Measurements from ENCODE around the gene TCF7L2.

TCF7L2 gene

DNA sequence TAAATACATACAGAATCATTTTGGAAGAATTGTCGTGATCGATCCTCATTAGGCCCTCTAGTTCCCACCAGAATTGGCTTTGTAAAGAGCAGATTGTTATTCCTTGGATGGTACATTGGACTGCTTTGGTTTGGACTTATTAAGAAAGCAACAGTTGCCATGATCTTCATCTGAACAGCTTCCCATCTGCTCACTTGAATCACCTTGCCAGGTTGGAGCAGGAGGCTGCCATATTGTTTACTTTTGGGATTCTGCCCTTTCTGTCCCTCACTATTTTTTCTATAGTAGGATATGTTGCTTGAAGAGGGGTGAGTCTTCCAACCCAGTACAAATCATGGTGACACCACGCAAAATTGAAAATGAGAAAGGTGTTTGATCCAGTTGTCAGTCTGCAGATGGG lies 199.6 kb downstream of the TCF7L2 start:
- no peak for DNase-seq (ENCODE audit: low read depth)

DNA sequence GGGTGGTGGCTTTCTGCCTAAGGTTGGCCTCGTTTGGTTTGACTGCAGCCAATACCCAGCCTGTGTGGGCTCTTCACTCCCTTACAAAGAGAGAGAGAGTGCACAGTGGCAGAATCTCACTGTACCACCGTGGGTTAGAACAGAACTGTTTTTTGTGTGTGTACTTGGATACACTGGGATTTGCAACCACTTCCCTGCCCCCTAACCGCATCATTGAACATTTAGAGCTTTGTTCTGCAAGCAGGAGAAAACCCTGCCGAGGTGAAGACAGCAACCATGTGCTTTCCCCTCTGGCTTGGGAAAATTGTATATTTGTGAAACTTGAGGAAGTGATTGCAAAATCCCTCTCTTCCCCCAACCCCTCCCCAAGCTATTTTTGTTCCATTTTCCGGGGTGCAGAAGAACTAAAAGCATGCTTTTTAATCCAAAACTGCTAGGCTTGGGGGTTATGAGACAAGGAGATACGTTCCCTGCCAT lies 201.2 kb downstream of the TCF7L2 start:
- DNase-seq (ENCODE audit: low read depth): no peak

DNA sequence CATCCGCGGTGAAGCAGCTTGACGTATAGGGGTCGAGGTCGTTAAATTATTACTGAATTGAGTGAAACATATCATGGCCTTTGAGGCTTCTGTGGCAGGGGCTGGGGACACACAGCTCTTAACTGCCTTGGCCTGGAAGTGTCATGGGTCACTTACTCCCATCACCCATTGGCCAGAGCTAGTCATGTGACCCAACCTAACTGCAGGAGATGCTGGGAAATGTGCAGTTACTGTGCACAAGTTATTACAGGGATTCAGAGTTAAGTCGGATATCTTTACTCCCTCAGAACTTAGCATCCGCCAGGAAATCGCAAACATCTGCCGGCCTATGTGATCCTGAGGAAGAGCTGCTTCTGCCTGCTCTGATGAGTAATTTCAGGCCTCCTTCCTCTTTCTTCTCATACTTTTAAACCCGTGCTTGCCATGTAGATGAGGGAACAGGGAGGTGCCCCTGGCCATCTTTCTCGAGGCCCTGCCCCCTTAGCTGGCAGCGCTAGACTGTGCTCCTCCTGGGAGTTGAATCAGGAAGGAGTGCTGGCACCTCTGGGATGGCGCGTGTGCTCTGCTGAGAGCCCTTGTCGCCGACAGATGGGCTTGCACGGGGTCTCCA lies 203.6 kb downstream of the TCF7L2 start:
- DNase-seq (ENCODE audit: low read depth): no peak

DNA sequence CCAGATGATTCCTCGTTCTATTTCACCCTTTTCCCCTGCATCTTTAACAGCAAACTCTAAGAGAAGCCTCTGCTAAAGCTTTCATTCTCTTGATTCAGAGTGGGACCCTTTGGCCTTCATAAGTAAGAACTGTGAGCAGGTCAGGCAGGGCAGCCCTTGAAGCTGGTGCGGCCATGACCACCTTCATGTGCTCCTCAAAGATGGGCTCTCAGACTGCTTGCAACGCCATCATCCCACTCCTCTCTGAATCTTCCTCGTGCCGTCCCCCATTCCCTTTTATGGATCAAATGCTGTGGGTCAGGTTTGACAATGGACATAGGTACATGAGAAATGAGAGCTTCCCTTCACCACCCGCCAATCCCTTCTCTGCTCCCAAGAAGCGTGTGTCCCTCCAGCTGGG lies 207.4 kb downstream of the TCF7L2 start:
- no peak for DNase-seq (ENCODE audit: low read depth)

DNA sequence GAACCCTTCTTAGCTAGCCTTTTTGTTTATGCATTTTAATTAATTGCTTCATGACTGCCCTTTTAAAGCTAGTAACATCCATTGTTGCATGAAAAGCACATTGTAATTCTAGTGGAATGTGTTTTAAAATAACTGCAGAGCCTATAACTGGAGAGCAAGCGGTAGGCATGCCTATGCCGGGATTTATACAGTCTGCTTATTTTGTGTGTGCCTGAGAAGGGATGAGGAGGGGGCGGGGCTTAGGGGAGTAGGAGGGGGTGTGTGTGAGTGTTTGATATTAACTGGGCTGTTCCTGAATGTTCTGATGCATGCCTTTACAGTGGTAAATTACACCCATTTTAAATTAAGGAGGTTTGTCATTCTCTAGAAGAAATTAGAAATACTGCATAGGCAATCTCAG lies 208.1 kb downstream of the TCF7L2 start:
- no peak for DNase-seq (ENCODE audit: low read depth)

DNA sequence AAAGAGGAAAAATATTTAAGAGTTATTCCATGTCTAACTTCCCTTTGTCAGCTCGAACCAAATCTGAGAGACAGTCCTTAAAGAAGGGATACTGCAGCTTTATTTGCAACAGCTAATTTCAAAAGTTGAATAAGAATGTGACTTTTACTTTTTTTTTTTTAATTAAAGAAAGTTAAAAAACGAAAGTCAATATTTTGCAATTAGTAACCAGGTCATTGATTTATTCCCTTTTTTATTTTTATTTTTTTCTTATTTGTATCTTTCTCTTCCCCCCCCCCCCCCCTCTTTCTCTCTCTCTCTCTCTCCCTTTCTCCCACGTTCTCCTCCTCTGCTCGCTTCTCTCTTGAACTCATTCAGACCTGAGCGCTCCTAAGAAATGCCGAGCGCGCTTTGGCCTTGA lies 209.5 kb downstream of the TCF7L2 start:
- DNase-seq (ENCODE audit: low read depth): no peak

DNA sequence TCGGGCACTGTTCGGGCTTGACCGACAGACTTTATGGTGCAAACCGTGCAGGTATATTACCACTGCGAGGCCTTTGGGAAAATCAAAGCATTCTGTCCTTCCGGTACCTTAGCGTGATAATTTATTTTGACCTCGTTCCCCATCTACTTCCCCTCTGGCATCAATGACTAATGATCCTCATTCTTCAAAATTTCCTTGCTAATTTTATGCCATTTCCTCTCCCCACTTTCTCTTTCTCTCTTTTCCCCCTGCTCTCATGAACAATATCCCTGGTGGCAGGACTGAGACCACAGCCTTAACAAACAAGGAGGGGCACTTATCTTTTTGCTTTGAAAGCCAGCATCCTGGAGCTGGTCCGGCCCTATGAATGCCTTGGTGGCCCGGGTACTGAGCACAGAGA lies 210.6 kb downstream of the TCF7L2 start:
- DNase-seq (ENCODE audit: low read depth): no peak

DNA sequence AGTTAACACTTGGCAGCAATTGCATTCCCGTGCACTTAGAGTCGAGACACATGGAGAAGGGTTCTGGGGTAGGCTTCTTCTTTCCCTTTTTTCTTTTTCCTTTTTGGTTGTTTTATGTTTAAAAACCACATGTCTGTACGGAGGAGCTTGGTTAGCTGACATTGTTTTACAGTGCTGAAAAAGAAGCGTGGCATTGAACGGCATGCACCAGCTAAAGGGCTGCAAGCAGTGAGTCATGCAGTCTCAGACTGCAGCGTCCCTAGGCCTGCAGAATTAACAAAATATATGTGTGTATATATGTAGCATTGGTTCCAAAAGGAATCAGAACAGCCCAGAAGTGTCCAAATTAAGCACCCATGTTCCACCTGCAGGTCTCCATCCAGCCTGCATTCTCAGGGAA lies 211.0 kb downstream of the TCF7L2 start:
- DNase-seq (ENCODE audit: low read depth): no peak

DNA sequence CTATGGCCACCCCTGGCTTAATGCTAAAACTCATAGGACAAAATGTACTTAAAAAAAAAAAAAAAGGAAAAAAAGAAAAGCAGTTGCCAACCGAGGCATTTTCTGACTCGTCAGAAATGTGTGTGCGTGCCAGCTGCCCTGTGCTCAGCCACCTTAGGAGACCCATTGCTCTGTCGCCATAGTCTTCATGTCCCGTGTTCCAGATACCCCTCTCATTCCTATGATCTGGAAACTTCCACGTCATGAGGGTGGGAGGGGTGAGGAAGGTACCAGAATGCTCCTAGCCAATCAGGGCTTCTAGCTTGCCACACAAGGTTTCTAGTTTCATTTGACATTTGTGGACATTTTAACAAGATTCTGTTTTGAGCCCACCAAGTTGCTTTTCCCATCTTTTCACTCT lies 212.9 kb downstream of the TCF7L2 start:
- DNase-seq (ENCODE audit: low read depth): no peak

DNA sequence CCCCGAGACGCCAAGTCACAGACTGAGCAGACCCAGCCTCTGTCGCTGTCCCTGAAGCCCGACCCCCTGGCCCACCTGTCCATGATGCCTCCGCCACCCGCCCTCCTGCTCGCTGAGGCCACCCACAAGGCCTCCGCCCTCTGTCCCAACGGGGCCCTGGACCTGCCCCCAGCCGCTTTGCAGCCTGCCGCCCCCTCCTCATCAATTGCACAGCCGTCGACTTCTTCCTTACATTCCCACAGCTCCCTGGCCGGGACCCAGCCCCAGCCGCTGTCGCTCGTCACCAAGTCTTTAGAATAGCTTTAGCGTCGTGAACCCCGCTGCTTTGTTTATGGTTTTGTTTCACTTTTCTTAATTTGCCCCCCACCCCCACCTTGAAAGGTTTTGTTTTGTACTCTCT lies 215.6 kb downstream of the TCF7L2 start:
- no peak for DNase-seq (ENCODE audit: low read depth)

DNA sequence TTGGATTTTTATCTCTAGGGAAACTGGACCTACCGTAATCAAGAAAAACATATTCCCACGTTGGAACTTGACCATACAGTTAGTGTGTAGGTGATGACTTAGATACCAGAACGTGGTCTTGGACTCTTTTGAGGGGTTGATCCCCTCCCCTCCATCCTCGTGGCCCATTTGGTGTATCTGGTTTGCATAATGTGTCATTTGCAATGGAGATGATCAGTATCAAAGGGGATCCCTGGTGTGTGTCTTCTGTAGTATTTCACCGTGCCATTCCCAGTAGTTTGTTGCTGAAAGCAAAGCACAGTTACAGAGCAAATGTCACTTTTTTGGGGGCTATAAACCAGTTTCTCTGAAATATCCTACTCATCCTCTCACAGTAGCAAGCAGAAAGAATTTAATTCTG lies 217.7 kb downstream of the TCF7L2 start:
- DNase-seq (ENCODE audit: low read depth): no peak

DNA sequence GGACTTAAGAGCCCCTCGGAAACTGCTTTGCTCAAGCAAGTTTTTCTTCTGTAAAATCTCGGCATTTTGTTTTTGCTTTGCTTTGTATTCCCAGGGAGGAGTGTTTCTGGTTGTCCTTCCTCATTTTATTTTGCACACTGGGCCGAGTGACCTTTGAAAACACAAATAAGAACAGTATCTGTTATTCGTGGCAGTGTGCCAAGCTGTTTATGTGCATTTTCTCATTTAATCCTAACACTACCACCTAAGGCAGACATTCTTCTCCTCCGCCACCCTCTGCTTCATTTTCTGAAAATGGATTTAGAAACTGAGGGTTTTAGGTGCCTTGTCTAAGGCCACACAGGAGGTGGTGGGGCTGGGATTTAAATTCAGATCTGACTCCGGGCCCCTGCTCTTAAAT lies 218.5 kb downstream of the TCF7L2 start:
- DNase-seq (ENCODE audit: low read depth): no peak

DNA sequence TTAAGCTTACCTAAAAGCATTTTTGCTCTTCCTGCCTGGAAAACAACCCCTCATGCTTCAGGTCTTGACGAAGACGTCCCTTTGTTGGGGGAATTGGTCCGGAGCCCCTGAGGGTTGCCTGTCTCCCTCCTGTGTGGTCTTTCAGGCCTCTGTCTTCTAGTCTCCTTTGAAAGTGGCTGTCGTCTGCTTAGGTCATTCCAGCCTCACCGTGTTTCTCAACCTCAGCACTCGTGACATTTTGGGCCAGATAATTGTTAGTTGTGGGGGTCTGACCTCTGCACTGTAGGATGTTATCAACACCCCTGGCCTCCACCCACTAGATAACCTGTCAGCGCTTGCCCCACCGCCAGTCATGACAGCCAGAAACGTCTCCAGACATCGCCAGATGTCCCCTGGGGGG lies 219.1 kb downstream of the TCF7L2 start:
- no peak for DNase-seq (ENCODE audit: low read depth)

DNA sequence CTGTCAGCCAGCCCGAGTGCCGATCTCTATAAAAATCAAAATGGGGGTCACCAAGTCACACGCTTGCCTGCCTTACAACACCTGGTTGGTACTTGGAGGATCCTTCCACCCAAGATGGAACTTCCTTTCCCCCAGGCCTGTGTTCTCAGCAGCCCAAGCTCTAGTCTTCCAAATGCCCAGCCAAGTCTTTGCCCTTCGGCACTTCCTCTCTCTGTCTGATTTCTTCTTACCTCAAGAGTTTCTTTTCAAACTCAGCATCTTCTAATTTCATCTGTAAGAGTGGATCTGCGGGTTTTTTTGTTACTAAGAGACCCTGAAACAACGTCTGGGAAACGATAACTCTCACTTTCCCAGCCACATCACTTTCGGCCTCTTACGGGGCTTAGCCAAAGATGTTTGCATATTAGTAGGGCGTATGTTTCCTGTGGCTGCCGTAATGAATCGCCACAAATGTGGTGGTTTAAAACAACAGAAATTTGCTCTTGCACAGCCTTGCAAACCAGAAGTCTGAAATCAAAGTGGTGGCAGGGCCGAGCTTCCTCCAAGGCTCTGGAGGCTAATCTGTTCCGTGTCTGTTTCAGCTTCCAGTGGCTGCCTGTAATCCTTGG lies 219.9 kb downstream of the TCF7L2 start:
- DNase-seq (ENCODE audit: low read depth): no peak

DNA sequence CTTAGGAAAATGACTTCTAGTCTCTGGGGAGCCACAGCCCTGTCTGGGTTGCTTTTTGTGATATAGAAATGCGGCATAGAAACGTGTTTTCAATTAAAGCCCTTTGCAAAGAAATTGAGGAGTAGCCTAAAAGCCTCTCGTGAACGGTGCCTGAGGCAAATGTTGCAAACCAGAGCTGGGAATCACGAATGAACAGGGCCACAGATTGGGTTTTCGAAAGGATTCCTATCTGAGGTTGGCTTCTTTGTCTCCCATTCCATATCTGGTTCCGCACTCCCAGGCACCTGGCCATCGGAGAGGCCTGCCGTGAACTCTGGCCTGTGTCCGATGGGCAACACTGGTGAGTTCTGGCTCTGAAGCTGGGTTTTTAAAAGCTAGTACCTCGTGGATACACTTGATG lies 221.6 kb downstream of the TCF7L2 start:
- DNase-seq (ENCODE audit: low read depth): no peak

DNA sequence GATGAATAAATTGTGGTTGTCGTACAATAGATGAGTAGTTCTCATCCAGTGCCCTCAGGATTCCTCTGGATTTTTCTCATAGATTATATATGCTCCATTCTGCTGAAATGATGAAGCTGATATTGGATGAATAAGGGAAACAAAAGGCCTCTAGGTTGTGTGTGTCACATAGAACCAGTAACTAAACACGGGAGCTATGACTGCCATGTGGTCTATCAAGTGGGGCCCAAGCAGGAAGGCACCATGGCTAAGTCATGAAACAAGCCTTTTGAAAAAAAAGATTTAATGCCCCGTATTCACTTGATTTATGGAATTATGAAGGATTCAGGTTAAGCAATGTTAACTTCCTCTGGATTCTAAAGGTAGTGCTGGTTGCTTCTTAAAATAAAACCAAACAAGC lies 225.1 kb downstream of the TCF7L2 start:
- DNase-seq (ENCODE audit: low read depth): no peak

DNA sequence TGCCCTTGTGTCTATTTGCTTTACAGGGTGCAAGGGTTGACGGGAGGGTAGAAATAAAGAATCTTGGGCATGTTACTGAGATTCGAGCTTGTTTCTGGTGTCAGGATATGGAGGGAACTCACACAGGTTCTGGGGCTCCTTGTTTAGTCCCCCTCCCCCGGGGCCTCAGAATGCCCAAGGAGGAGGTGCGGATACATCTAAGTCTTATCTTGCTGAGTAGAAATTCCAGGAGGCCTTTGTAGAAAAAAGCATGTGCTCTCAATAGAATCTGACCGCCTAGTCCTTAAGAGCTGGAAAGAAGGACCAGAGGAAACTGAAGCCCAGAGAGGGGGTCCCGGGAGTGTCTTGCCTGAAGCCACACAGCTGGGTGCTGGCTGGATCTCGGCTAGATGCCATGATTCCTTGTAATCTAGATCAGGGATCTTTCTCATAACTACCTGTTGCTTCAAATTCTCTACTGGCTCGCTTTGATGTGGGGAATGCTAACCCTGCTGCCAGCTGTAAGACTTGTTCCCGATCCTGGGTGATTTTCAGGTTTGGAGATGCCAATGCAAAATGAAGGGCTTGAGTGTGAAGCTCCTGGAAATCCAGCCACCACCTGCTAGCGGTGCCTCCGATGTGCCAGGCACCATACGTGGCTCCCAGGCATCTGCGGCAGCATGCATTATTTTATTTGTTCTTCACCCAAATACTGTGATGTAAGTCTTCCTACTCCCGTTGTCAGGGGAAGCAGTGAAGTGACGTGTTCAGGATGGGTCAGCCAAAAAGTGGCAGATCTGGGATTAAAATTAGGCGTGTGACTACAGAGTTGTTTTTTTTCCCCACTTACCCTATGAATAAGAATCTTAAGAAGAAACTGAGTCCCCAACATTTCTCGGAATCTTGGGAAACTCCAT lies 226.0 kb downstream of the TCF7L2 start:
- no peak for DNase-seq (ENCODE audit: low read depth)

DNA sequence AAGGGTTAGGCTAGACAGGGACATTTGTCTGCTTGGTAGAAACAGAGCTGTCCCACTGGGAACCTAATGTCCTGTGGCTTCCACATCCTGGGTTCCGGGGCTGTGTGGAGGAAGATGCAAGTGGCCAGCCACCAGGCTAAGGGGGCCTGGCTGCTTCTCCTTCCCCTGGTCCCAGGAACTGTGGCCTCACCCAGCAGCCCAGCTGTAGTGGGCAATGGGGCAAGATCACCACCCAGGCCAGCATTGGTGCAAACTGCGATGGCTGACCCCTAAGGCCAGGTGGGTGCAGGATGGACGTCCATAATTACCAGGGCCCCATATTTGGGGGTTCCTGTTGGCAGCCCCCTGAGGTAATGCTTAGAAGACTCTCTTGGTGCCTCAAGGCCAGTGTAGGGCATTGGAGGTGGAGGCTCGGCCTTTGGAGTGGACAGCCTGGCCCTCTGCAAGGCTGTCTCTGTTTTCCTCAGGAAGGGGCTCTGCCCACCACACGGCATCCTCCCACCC lies 226.7 kb downstream of the TCF7L2 start:
- DNase-seq (ENCODE audit: low read depth): no peak

DNA sequence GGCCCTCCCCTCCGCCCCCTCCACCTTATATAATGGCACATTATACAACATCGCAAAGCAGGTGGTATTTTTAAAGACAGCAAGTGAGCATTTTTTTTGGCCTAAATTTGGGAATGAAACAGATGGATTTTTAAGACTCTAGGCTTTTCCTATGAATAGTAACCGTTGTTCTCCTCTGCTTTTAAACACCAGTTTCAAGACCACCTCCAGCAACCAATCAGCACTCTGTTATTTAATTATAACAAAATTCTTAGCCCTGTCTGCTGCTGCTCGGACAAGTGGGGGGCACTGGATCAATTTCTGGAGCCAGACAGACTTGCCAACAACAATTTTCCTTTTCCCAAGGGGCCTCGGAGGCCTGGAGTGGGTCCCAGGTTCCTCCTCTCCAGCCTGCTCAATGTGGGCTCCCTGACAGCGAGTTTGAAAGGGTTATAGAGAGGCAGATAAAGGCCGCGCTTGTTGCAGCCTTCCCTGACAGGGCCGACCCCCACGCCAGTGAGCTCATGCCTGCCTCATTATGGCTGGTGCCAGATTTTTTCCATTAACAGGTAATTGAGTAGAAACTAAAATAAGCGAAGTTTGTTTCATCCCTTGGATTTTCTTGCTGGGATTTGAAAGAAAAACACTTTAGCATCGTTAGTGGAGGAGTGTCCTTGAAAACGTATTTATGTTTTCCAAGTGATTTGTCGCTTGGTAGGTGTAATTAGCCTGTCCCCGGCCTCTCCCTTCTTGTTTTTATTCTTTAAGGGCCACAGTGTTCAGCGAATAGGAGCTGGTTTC lies 227.3 kb downstream of the TCF7L2 start:
- no peak for DNase-seq (ENCODE audit: low read depth)

DNA sequence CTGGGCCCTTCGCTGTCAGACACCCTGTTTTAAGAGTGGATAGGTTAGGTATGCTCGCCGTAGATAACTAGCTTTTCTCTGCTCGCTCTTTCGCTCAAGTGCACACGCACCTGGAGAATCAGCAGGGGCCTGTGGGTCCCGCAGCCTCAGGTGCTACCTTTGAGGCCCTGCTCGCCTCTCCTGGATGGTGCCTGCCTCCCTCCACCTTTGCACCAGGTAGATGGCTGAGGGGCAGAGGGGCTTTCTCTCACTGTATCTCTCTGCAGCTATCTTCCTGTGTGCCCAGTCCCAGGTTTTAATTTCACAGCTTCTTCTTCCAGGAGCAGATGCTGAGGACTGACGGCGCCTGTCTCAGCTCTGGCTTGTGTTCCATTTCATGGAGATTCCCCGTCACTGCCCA lies 227.9 kb downstream of the TCF7L2 start:
- no peak for DNase-seq (ENCODE audit: low read depth)

DNA sequence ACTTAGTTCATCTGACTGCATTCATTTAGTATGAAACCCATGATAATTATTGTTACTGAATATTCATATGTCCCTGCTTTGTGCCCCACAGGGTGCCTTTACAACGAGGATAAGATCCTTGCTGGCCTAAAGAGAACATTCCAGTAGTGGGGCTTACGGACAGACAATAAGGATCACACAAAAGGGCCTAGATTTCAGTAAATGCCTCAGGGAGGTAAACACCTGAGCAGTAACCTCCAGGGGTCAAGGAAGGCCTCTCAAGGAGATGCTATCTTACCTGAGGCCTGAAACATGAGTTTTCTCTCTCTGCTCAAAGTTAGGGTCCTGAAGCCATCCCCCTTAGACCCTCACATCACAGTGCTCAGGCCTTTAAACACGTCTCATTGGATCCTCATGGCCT lies 228.7 kb downstream of the TCF7L2 start:
- DNase-seq (ENCODE audit: low read depth): no peak

DNA sequence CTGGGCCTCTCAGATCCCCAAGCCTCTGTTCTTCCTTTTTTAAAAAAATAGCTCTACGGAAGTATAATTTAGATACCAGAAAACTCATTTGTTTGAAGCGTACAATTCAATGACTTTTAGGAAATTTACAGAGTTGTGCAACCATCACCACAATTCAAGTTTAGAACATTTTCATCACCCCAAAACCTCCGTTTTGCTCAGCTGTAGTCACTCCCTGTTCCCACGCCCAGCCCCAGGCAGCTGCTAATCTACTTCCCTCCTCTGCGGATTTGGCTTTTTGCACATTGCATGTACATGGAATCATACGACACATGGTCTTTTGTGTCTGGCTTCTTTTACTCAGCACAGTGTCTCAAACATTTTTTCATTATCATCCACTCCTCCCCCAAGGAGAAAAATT lies 229.2 kb downstream of the TCF7L2 start:
- no peak for DNase-seq (ENCODE audit: low read depth)

Measured in HS-5 (cell line).